NCI-H446 (cell line): ENCODE data around the gene PDRG1.
"Not testable (repeated sequence)": the region's sequence is repeated elsewhere in the genome, so short reads cannot be mapped to it uniquely, and the experiment has no call there.

Experiments
- DNase-seq, 2 experiments: peaks; one replicate each; lab custom pipeline; 2025; lab: John Stamatoyannopoulos, UW

PDRG1 gene

GRCh38 chr20:31966991-31967655 is 15.3 kb upstream of the PDRG1 start:
- DNase-seq, result no peak

GRCh38 chr20:31963889-31964288 is 12.0 kb upstream of the PDRG1 start:
- DNase-seq, result no peak

- DNase-seq, result no peak
Observed at GRCh38 chr20:31962761-31963160, 10.9 kb upstream of the PDRG1 start.

GRCh38 chr20:31956556-31957526 is 5.0 kb upstream of the PDRG1 start:
- no peak for DNase-seq

- DNase-seq, result no peak
Observed at GRCh38 chr20:31954500-31954899, 2.7 kb upstream of the PDRG1 start.

- no peak for DNase-seq
Observed at GRCh38 chr20:31953556-31954148, 1.8 kb upstream of the PDRG1 start.

- no peak for DNase-seq
Observed at GRCh38 chr20:31951203-31951529, 680 bp downstream of the PDRG1 start.

GRCh38 chr20:31949877-31950646 is 1.8 kb downstream of the PDRG1 start:
- no peak for DNase-seq

GRCh38 chr20:31948008-31948407 is 3.8 kb downstream of the PDRG1 start:
- no peak for DNase-seq

GRCh38 chr20:31945785-31946184 is 6.1 kb downstream of the PDRG1 start:
- DNase-seq, result peak; percentile 89 to 94

- peak in 1 of 2 experiments; percentile 15 for DNase-seq
Observed at GRCh38 chr20:31945319-31945718, 6.5 kb downstream of the PDRG1 start.

- DNase-seq, result peak; percentile 83 to 95
Observed at GRCh38 chr20:31943052-31943471, 8.8 kb downstream of the PDRG1 start.

- peak; percentile 55 to 91 for DNase-seq
Observed at GRCh38 chr20:31939661-31940060, 12.2 kb downstream of the PDRG1 start.

GRCh38 chr20:31937820-31938219 is 14.0 kb downstream of the PDRG1 start:
- DNase-seq, result no peak

GRCh38 chr20:31936420-31936819 is 15.4 kb downstream of the PDRG1 start:
- no peak for DNase-seq

- DNase-seq, result no peak
Observed at GRCh38 chr20:31934968-31935764, 16.7 kb downstream of the PDRG1 start.

- no peak for DNase-seq
Observed at GRCh38 chr20:31934491-31934890, 17.4 kb downstream of the PDRG1 start.

GRCh38 chr20:31933698-31934097 is 18.1 kb downstream of the PDRG1 start:
- no peak for DNase-seq

GRCh38 chr20:31930779-31931178 is 21.1 kb downstream of the PDRG1 start:
- no peak for DNase-seq

GRCh38 chr20:31929631-31930030 is 22.2 kb downstream of the PDRG1 start:
- not testable (repeated sequence) for DNase-seq

- no peak for DNase-seq
Observed at GRCh38 chr20:31927627-31928159, 24.2 kb downstream of the PDRG1 start.
